HepG2 (cell line): Measurements from ENCODE around the gene STK11. TPM values are rescaled to one million over a fixed set of nuclear protein-coding genes. Genes with fewer than 3 reads are reported as not detected.

Experiments used
- CAMTA2 ChIP-seq: sonication (generic); formaldehyde crosslinking; IDR thresholded peaks from 2 replicates; pipeline ENCODE4 v1.4.0; 2020; ENCODE audit warnings: mild to moderate bottlenecking, missing genetic modification reagents, borderline replicate concordance
- GTF3A ChIP-seq: sonication (generic); formaldehyde crosslinking; conservative IDR thresholded peaks from 2 replicates; pipeline ENCODE4 v1.4.0; 2020; ENCODE audit warnings: mild to moderate bottlenecking, missing genetic modification reagents
- HES4 ChIP-seq: sonication (generic); formaldehyde crosslinking; IDR thresholded peaks from 2 replicates; pipeline ENCODE4 v1.9.0; 2021; ENCODE audit warnings: mild to moderate bottlenecking, missing genetic modification reagents, borderline replicate concordance
- JDP2 ChIP-seq: sonication (generic); formaldehyde crosslinking; IDR thresholded peaks from 2 replicates; pipeline ENCODE4 v1.8.1; 2022; ENCODE audit warnings: missing genetic modification reagents, borderline replicate concordance
- KDM4B ChIP-seq: sonication (generic); formaldehyde crosslinking; IDR thresholded peaks from 2 replicates; pipeline ENCODE4 v1.4.0; 2020; ENCODE audit warnings: missing genetic modification reagents
- RBM39 ChIP-seq: fragments of 200-400 bp; formaldehyde crosslinking; IDR thresholded peaks from one replicate; pipeline ENCODE4 v1.6.1; 2018; ENCODE audit warnings: antibody characterized with exemption, mild to moderate bottlenecking, low read depth, low read length; ENCODE audit not compliant: poor library complexity, severe bottlenecking
- SALL1 ChIP-seq: sonication (generic); formaldehyde crosslinking; IDR thresholded peaks from 2 replicates; pipeline ENCODE4 v1.8.0; 2022; ENCODE audit warnings: mild to moderate bottlenecking, missing genetic modification reagents
- SAP130 ChIP-seq: IDR thresholded peaks from 2 replicates; pipeline ENCODE4 v1.6.1; 2016; ENCODE audit warnings: low read depth
- SKI ChIP-seq: fragments of 450-650 bp; IDR thresholded peaks from one replicate; pipeline ENCODE4 v1.6.1; 2018; ENCODE audit warnings: mild to moderate bottlenecking; ENCODE audit not compliant: partially characterized antibody
- SP2 ChIP-seq: sonication (generic); formaldehyde crosslinking; IDR thresholded peaks from 2 replicates; pipeline ENCODE4 v1.5.1; 2020; ENCODE audit warnings: mild to moderate bottlenecking, missing genetic modification reagents
- TAF1 ChIP-seq: sonication (generic); formaldehyde crosslinking; IDR thresholded peaks from 2 replicates; pipeline ENCODE4 v1.4.0; 2020; ENCODE audit warnings: missing genetic modification reagents
- TEAD3 ChIP-seq: optimal IDR thresholded peaks from 2 replicates; pipeline ENCODE3; 2016; ENCODE audit warnings: borderline replicate concordance
- YEATS2 ChIP-seq: sonication (generic); formaldehyde crosslinking; IDR thresholded peaks from 2 replicates; pipeline ENCODE4 v1.4.0; 2020; ENCODE audit warnings: missing genetic modification reagents, borderline replicate concordance
- ZFY ChIP-seq: sonication (generic); formaldehyde crosslinking; IDR thresholded peaks from 2 replicates; pipeline ENCODE4 v1.4.0; 2020; ENCODE audit warnings: missing genetic modification reagents
- ZNF446 ChIP-seq: sonication (generic); formaldehyde crosslinking; IDR thresholded peaks from 2 replicates; pipeline ENCODE4 v1.5.0; 2020; ENCODE audit warnings: mild to moderate bottlenecking, missing genetic modification reagents
- ZNF747 ChIP-seq: sonication (generic); formaldehyde crosslinking; IDR thresholded peaks from 2 replicates; pipeline ENCODE4 v1.8.1; 2023; ENCODE audit warnings: missing genetic modification reagents, mild to moderate bottlenecking, borderline replicate concordance
- ZNF816 ChIP-seq: sonication (generic); formaldehyde crosslinking; IDR thresholded peaks from 2 replicates; pipeline ENCODE4 v1.8.0; 2022; ENCODE audit warnings: missing genetic modification reagents, mild to moderate bottlenecking, borderline replicate concordance
- polyA plus RNA-seq, 8 experiments: library from polyadenylated mRNA; depleted of rRNA in 3 of 8; stranded (reverse) in 7 of 8; unstranded in 1 of 8; fragments of >200 nt; fragmentation: Illumina TruSeq in 4 of 8; extraction: Trizol in 4 of 8; gene quantifications; 2 replicates each; pipeline versions ENCODE4 v1.2.1 to v1.2.3, GENCODE V29; 2011 to 2016; ENCODE audit warnings: low read depth in 4 of 8, missing spikeins in 1 of 8, mixed read lengths in 1 of 8; ENCODE audit not compliant: insufficient read depth in 1 of 8
- total RNA-seq, 5 experiments: library from RNA; depleted of rRNA; stranded (reverse); fragments of >200 nt; fragmentation: Illumina TruSeq; extraction: Trizol; gene quantifications; 2 replicates each; pipeline ENCODE4 v1.2.3, GENCODE V29; 2016; ENCODE audit warnings: low read depth in 1 of 5
- TF ChIP-seq, protein P1 (sequence below), 2 experiments: sonication (generic) in 1 of 2; formaldehyde crosslinking in 1 of 2; IDR thresholded peaks; 2 replicates each; pipeline versions ENCODE4 v1.5.1 to v1.6.1; 2011 to 2020; ENCODE audit warnings: borderline replicate concordance in 1 of 2, low read depth in 1 of 2, low read length in 1 of 2, mild to moderate bottlenecking in 1 of 2, missing genetic modification reagents in 1 of 2, moderate library complexity in 1 of 2
- TF ChIP-seq, protein P2 (sequence below): IDR thresholded peaks from 2 replicates; pipeline ENCODE4 v1.6.1; 2016
- TF ChIP-seq, protein P3 (sequence below): sonication (generic); formaldehyde crosslinking; IDR thresholded peaks from 2 replicates; pipeline ENCODE4 v1.4.0; 2020; ENCODE audit warnings: low read depth, missing genetic modification reagents
- TF ChIP-seq, protein P4 (sequence below): sonication (generic); formaldehyde crosslinking; IDR thresholded peaks from 2 replicates; pipeline ENCODE4 v1.4.0; 2020; ENCODE audit warnings: missing genetic modification reagents

STK11 gene
- total and polyA plus RNA-seq, 2 of the 13 experiments (the other 11 are each of a cell fraction or from before 2014, with no cell fraction given), result 27.5 to 43.6 TPM

DNA sequence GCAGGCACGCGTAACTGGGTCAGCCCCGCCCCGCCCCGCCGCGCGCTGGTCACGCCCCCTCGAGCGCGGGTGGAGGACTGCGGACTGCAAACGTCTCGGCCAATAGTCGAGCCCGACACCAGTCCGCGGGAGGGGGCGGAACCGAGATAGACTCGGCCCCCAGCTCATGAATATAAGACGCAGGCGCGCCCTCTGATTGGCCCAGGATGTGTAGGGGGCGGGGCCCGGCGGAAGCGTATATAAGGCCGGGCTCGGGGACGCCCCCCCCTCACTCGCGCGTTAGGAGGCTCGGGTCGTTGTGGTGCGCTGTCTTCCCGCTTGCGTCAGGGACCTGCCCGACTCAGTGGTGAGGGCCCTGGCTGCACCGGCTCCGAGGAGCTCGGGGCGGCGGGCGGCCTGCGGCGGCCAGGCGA lies 63.5 kb downstream of the STK11 start, which contains the start of gene CIRBP (continued):
- TF ChIP-seq, protein P1, sequence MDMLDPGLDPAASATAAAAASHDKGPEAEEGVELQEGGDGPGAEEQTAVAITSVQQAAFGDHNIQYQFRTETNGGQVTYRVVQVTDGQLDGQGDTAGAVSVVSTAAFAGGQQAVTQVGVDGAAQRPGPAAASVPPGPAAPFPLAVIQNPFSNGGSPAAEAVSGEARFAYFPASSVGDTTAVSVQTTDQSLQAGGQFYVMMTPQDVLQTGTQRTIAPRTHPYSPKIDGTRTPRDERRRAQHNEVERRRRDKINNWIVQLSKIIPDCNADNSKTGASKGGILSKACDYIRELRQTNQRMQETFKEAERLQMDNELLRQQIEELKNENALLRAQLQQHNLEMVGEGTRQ (IDR thresholded peaks at IDR 0.05; ENCODE audit: low read depth, low read length), result no peak
- TF ChIP-seq, protein P1 (CRISPR knock-in tag; IDR thresholded peaks at IDR 0.05; ENCODE audit: borderline replicate concordance), result no peak
- TF ChIP-seq SKI (no peak), CAMTA2 (CRISPR knock-in tag) (no peak), SALL1 (peak; percentile 48), ZNF816 (CRISPR knock-in tag) (no peak), ZNF747 (CRISPR knock-in tag) (peak; percentile 84; the same call in 1 of the 2 replicates), ZFY (CRISPR knock-in tag) (peak; percentile 75), JDP2 (CRISPR knock-in tag) (no peak), KDM4B (CRISPR knock-in tag) (peak; percentile 79; the same call in 1 of the 2 replicates), HES4 (CRISPR knock-in tag) (0 out of 2 replicates have a peak, but pooled peaks have one; percentile 3), SAP130 (CRISPR knock-in tag) (peak; percentile 81), RBM39 (peak; percentile 96), TAF1 (CRISPR knock-in tag) (peak; percentile 80), YEATS2 (CRISPR knock-in tag) (peak; percentile 47; the same call in 1 of the 2 replicates), ZNF446 (CRISPR knock-in tag) (no peak), GTF3A (no peak), TEAD3 (CRISPR knock-in tag) (peak; percentile 9), SP2 (CRISPR knock-in tag) (peak; percentile 70)
- TF ChIP-seq, protein P2, sequence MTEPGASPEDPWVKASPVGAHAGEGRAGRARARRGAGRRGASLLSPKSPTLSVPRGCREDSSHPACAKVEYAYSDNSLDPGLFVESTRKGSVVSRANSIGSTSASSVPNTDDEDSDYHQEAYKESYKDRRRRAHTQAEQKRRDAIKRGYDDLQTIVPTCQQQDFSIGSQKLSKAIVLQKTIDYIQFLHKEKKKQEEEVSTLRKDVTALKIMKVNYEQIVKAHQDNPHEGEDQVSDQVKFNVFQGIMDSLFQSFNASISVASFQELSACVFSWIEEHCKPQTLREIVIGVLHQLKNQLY (CRISPR knock-in tag), result 0 out of 2 replicates have a peak, but pooled peaks have one; percentile 19
- TF ChIP-seq, protein P3, sequence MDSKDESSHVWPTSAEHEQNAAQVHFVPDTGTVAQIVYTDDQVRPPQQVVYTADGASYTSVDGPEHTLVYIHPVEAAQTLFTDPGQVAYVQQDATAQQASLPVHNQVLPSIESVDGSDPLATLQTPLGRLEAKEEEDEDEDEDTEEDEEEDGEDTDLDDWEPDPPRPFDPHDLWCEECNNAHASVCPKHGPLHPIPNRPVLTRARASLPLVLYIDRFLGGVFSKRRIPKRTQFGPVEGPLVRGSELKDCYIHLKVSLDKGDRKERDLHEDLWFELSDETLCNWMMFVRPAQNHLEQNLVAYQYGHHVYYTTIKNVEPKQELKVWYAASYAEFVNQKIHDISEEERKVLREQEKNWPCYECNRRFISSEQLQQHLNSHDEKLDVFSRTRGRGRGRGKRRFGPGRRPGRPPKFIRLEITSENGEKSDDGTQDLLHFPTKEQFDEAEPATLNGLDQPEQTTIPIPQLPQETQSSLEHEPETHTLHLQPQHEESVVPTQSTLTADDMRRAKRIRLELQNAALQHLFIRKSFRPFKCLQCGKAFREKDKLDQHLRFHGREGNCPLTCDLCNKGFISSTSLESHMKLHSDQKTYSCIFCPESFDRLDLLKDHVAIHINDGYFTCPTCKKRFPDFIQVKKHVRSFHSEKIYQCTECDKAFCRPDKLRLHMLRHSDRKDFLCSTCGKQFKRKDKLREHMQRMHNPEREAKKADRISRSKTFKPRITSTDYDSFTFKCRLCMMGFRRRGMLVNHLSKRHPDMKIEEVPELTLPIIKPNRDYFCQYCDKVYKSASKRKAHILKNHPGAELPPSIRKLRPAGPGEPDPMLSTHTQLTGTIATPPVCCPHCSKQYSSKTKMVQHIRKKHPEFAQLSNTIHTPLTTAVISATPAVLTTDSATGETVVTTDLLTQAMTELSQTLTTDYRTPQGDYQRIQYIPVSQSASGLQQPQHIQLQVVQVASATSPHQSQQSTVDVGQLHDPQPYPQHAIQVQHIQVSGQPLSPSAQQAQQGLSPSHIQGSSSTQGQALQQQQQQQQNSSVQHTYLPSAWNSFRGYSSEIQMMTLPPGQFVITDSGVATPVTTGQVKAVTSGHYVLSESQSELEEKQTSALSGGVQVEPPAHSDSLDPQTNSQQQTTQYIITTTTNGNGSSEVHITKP, result 0 out of 2 replicates have a peak, but pooled peaks have one; percentile 6
- TF ChIP-seq, protein P4, sequence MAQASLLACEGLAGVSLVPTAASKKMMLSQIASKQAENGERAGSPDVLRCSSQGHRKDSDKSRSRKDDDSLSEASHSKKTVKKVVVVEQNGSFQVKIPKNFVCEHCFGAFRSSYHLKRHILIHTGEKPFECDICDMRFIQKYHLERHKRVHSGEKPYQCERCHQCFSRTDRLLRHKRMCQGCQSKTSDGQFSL, result peak; percentile 98
